RKO (cell line): ENCODE data around the gene MCTP1.
"Not testable (repeated sequence)": the region's sequence is repeated elsewhere in the genome, so short reads cannot be mapped to it uniquely, and the experiment has no call there.

Experiments
- DNase-seq: peaks from one replicate; pipeline ENCODE4 v3.0.0-alpha.2; 2016; ENCODE audit warnings: low spot score

Gene MCTP1

GRCh38 chr5:95251185-95251584 is 33.7 kb downstream of the MCTP1 start:
- DNase-seq = no peak

- DNase-seq = no peak
Observed at GRCh38 chr5:95244479-95244878, 40.4 kb downstream of the MCTP1 start.

GRCh38 chr5:95241635-95242034 is 43.3 kb downstream of the MCTP1 start:
- DNase-seq = no peak

- DNase-seq = no peak
Observed at GRCh38 chr5:95241161-95241560, 43.7 kb downstream of the MCTP1 start.

- DNase-seq = peak; percentile 65
Observed at GRCh38 chr5:95238560-95239325, 46.2 kb downstream of the MCTP1 start.

GRCh38 chr5:95237324-95237723 is 47.6 kb downstream of the MCTP1 start:
- DNase-seq = no peak

- no peak for DNase-seq
Observed at GRCh38 chr5:95235439-95235982, 49.4 kb downstream of the MCTP1 start.

GRCh38 chr5:95229646-95230045 is 55.2 kb downstream of the MCTP1 start:
- DNase-seq = no peak

GRCh38 chr5:95224701-95225459 is 60.0 kb downstream of the MCTP1 start:
- DNase-seq = no peak

GRCh38 chr5:95223566-95224258 is 61.2 kb downstream of the MCTP1 start:
- DNase-seq = no peak

GRCh38 chr5:95222836-95223235 is 62.1 kb downstream of the MCTP1 start:
- DNase-seq = no peak

- DNase-seq = no peak
Observed at GRCh38 chr5:95221234-95221633, 63.7 kb downstream of the MCTP1 start.

GRCh38 chr5:95220381-95220780 is 64.5 kb downstream of the MCTP1 start:
- DNase-seq = no peak

- no peak for DNase-seq
Observed at GRCh38 chr5:95219411-95219810, 65.5 kb downstream of the MCTP1 start.

- no peak for DNase-seq
Observed at GRCh38 chr5:95217881-95218280, 67.0 kb downstream of the MCTP1 start.

GRCh38 chr5:95217351-95217750 is 67.5 kb downstream of the MCTP1 start:
- no peak for DNase-seq

GRCh38 chr5:95216136-95216955 is 68.5 kb downstream of the MCTP1 start:
- DNase-seq = peak; percentile 40

GRCh38 chr5:95207811-95208210 is 77.1 kb downstream of the MCTP1 start:
- DNase-seq = not testable (repeated sequence)

GRCh38 chr5:95194856-95195255 is 90.0 kb downstream of the MCTP1 start:
- no peak for DNase-seq

- DNase-seq = no peak
Observed at GRCh38 chr5:95191330-95191729, 93.6 kb downstream of the MCTP1 start.

GRCh38 chr5:95184924-95185323 is 100.0 kb downstream of the MCTP1 start:
- no peak for DNase-seq

GRCh38 chr5:95181644-95182043 is 103.2 kb downstream of the MCTP1 start:
- no peak for DNase-seq
